22Rv1 (cell line): ENCODE measurements around the gene DIP2B.

Experiments used
- CTCF ChIP-seq: fragments of 450-650 bp; IDR thresholded peaks from 2 replicates; pipeline ENCODE4 v1.5.1; 2017; ENCODE audit warnings: mild to moderate bottlenecking
- ZFX ChIP-seq: fragments of 450-650 bp; IDR thresholded peaks from 2 replicates; pipeline ENCODE4 v1.6.1; 2017; ENCODE audit warnings: antibody characterized with exemption, borderline replicate concordance

- TF ChIP-seq CTCF, result no peak
- no peak for TF ChIP-seq ZFX
Measured at GRCh38 chr12:50650285-50650684, 145.5 kb downstream of the DIP2B start.
